GM23248 (cell line): Measurements from ENCODE around the gene TEAD4.

ENCODE experiments used
- EZH2 ChIP-seq: fragments of 200-600 bp; sonication (generic); IDR thresholded peaks from 2 replicates; pipeline ENCODE4 v1.6.1; 2018; ENCODE audit warnings: antibody characterized with exemption, mild to moderate bottlenecking; ENCODE audit not compliant: insufficient read depth, poor library complexity, severe bottlenecking
- EZH2phosphoT487 ChIP-seq: fragments of 200-600 bp; sonication (generic); IDR thresholded peaks from 2 replicates; pipeline ENCODE4 v1.6.1; 2018; ENCODE audit warnings: antibody characterized with exemption, moderate library complexity, mild to moderate bottlenecking, low read depth; ENCODE audit not compliant: insufficient read depth

DNA sequence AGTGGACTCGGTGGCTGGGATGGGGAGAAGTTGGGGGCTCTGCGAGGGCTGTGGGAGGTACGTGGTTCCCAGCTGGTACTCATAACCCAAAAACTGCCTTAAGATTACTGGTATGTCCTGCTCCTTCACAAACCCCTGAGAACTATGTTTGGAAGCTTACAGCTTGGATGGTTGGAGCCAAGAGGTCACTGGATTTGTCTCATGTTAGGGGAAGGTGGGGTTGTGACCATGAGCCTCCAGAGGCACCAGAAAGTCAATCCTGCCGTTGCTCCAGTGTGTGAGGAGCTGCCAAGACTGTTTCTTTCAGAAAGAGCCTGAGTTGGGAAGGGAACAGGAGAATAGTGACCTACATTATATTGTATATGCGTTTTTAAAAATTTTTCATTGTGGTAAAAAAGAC lies 33.5 kb downstream of the TEAD4 start:
- TF ChIP-seq EZH2, result no peak
- TF ChIP-seq EZH2phosphoT487, result no peak
